ENCODE data around the gene IGSF9B.

Gene IGSF9B

DNA sequence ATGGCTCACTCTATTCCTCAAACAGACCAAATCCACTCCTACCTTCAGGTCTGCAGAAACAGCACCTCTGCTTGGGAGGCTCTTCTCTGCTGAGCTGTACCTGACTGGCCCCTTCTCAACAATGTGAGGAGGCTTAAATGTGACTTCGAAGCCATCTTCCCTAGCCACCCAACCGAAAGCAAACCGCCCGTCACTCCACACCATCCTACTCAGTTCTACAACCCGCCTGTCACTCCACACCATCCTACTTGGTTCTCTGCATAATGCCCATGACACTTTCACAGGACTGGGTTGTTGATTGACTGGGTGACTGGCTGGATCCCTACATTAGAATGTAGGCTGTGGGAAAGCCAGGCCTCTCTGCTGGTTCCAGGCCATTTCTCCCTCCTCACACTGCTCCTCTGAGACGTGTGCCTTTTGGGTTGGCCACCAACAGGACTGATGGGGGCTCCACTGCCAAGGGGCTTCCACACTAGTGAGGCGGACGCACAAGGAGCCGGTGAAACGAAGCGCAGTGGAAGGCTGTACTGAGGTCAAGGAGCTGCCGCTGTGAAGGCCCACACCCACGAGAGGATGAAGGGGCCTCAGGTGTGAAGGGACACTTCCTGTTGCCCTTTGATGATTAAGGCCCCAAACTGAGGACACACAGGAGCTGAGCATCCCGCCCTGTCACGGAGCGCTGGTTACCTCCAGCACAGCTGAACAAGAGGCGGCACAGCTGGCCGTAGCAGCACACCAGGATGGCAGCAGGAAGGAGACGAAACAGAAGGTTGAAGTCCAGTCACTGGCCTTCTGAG is 64.0 kb downstream of the IGSF9B start:
- Histone ChIP-seq H3K4me3 (ENCODE audit: insufficient read depth, low read length, poor library complexity, severe bottlenecking) (no peak overlapping the region), H3K36me3 (ENCODE audit: low read length) (no peaks in the 10 kb centered on the region), H4K20me1 (ENCODE audit: low read depth, low read length) (no peaks in the 10 kb centered on the region), H3K4me2 (ENCODE audit: low read depth, low read length, poor library complexity, severe bottlenecking) (no peak overlapping the region), H3K27ac (ENCODE audit: low read depth, low read length) (no peak overlapping the region), H3K27me3 (ENCODE audit: low read length) (no peaks in the 10 kb centered on the region), H2AFZ (ENCODE audit: low read depth, low read length, severe bottlenecking) (no peak overlapping the region), H3F3A (ENCODE audit: insufficient read depth) (no peaks in the 10 kb centered on the region), H3K9me2 (replicated peaks; ENCODE audit: insufficient read depth, low read length) (no peaks in the 10 kb centered on the region), H3K9ac (ENCODE audit: low read length) (no peak overlapping the region), H3K9me3 (ENCODE audit: insufficient read depth, low read length) (no peaks in the 10 kb centered on the region), H3K79me2 (ENCODE audit: insufficient read depth, low read length) (no peaks in the 10 kb centered on the region)
- TF ChIP-seq, protein P1, sequence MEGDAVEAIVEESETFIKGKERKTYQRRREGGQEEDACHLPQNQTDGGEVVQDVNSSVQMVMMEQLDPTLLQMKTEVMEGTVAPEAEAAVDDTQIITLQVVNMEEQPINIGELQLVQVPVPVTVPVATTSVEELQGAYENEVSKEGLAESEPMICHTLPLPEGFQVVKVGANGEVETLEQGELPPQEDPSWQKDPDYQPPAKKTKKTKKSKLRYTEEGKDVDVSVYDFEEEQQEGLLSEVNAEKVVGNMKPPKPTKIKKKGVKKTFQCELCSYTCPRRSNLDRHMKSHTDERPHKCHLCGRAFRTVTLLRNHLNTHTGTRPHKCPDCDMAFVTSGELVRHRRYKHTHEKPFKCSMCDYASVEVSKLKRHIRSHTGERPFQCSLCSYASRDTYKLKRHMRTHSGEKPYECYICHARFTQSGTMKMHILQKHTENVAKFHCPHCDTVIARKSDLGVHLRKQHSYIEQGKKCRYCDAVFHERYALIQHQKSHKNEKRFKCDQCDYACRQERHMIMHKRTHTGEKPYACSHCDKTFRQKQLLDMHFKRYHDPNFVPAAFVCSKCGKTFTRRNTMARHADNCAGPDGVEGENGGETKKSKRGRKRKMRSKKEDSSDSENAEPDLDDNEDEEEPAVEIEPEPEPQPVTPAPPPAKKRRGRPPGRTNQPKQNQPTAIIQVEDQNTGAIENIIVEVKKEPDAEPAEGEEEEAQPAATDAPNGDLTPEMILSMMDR (IDR thresholded peaks at IDR 0.05; ENCODE audit: insufficient read depth, low read length, poor library complexity, severe bottlenecking): no peak
- no peak for TF ChIP-seq EZH2phosphoT487 (conservative IDR thresholded peaks at IDR 0.05; ENCODE audit: low read length)

DNA sequence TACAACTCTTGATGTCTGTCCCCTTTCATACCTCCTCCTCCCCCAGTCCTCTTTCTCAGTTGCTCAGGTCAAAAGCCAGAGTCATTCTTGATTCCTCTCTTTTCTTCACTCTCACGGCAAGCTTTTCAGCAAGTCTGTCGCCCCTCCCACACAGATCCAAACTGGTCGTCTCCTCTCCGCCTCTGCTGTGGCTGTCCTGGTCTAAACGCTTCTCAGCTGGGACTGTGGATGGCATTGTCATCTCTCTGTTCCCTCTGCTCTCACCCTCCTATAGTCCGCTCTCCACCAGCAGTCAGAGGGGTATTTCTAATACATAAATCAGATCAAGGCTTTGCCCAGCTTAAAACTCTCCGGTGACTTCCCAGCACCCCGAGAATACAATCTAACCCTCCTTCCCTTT is 64.6 kb downstream of the IGSF9B start:
- no peak overlapping the region for H3K9ac ChIP-seq (ENCODE audit: low read length)

DNA sequence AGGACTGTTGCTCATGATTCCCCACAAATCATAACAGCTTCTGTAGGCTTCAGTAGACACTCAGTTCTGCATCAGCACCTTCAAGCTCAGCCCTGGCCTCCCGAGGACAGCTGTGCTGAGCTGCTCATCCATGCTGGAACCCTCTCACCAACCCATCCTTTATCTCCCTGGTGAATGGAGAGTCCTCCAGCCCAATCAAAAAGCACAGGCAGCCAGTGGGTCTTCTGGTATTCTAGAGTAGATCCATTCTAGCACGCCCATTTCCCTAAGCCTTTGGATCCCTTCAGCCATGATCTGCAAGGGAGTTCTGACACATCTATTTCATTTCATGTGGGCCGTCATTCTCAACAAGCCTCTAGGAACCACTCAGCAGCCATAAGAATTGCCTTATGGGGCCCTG is 66.9 kb downstream of the IGSF9B start:
- no peak for TF ChIP-seq EZH2phosphoT487 (conservative IDR thresholded peaks at IDR 0.05; ENCODE audit: low read length)
- TF ChIP-seq, protein P1 (IDR thresholded peaks at IDR 0.05; ENCODE audit: insufficient read depth, low read length, poor library complexity, severe bottlenecking): no peak
- no peaks in the 10 kb centered on the region for H3K27me3 ChIP-seq (ENCODE audit: low read length)
- H3K36me3 ChIP-seq (ENCODE audit: low read length): no peaks in the 10 kb centered on the region
- no peaks in the 10 kb centered on the region for H3F3A ChIP-seq (ENCODE audit: insufficient read depth)
- H4K20me1 ChIP-seq (ENCODE audit: low read depth, low read length): no peaks in the 10 kb centered on the region
- H3K27ac ChIP-seq (ENCODE audit: low read depth, low read length): no peak overlapping the region
- no peak overlapping the region for H2AFZ ChIP-seq (ENCODE audit: low read depth, low read length, severe bottlenecking)
- H3K79me2 ChIP-seq (ENCODE audit: insufficient read depth, low read length): no peaks in the 10 kb centered on the region
- H3K9me3 ChIP-seq (ENCODE audit: insufficient read depth, low read length): no peaks in the 10 kb centered on the region
- H3K9me2 ChIP-seq (replicated peaks; ENCODE audit: insufficient read depth, low read length): no peaks in the 10 kb centered on the region
- no peak overlapping the region for H3K9ac ChIP-seq (ENCODE audit: low read length)
- no peak overlapping the region for H3K4me3 ChIP-seq (ENCODE audit: insufficient read depth, low read length, poor library complexity, severe bottlenecking)
- no peak overlapping the region for H3K4me2 ChIP-seq (ENCODE audit: low read depth, low read length, poor library complexity, severe bottlenecking)

More for the DNA sequence above, 64.6 kb downstream of the IGSF9B start:
- no peaks in the 10 kb centered on the region for H3F3A ChIP-seq (ENCODE audit: insufficient read depth)
- no peak overlapping the region for H3K4me2 ChIP-seq (ENCODE audit: low read depth, low read length, poor library complexity, severe bottlenecking)
- TF ChIP-seq, protein P1 (IDR thresholded peaks at IDR 0.05; ENCODE audit: insufficient read depth, low read length, poor library complexity, severe bottlenecking): no peak
- TF ChIP-seq EZH2phosphoT487 (conservative IDR thresholded peaks at IDR 0.05; ENCODE audit: low read length): no peak
- no peaks in the 10 kb centered on the region for H3K9me2 ChIP-seq (replicated peaks; ENCODE audit: insufficient read depth, low read length)
- H3K27ac ChIP-seq (ENCODE audit: low read depth, low read length): no peak overlapping the region
- H3K4me3 ChIP-seq (ENCODE audit: insufficient read depth, low read length, poor library complexity, severe bottlenecking): no peak overlapping the region
- H4K20me1 ChIP-seq (ENCODE audit: low read depth, low read length): no peaks in the 10 kb centered on the region
- H2AFZ ChIP-seq (ENCODE audit: low read depth, low read length, severe bottlenecking): no peak overlapping the region
- no peaks in the 10 kb centered on the region for H3K9me3 ChIP-seq (ENCODE audit: insufficient read depth, low read length)
- H3K27me3 ChIP-seq (ENCODE audit: low read length): no peaks in the 10 kb centered on the region
- no peaks in the 10 kb centered on the region for H3K36me3 ChIP-seq (ENCODE audit: low read length)
- no peaks in the 10 kb centered on the region for H3K79me2 ChIP-seq (ENCODE audit: insufficient read depth, low read length)
